ENCODE data around the gene PCDH9. TPM values are rescaled to one million over a fixed set of nuclear protein-coding genes. Genes with fewer than 3 reads are reported as not detected.

Gene PCDH9
- total RNA-seq, 1 donor from 2014 or later: 0.20 TPM

DNA sequence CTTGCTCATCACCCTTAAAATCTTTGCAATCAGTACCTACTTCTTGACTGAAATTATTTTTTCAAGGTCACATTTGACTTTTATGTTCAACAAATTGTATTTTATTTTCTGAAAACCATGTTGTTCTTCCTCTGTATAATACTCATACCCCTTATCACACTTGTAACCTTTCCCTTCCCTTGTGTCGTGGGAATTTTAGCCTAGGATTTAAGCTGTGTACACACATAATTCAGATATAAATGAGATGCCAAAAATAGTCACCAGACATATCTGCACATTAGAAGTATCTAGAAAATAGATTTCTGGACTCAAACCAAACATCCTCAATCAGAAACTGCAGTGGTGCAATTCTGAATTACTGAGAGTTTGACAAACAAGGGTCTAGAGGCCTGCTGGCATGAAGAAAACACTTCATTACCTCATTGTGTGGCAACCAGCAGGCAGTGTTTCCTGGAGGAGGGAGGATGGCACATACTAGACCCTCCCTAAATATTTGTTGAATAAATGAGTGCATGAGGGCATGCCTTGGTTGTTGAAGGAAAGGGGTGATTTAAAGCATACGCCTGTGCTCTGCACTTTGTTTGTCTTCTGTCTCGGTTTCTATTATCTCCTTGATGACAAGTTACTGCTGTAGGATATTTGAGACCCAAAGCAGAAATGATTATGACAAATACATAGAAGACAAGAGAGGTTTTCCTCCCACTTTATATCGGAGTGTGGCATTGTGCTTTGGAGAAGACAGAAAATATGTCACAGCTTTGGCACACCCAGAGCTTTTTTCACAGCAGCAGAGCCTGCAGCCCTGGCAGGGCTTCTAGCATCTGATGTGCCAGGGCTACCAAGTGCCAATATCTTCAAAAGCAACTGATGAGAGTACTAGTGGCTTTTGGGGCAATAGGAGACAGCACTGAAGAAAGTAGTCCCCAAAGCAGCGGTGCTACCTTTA is 881.1 kb downstream of the PCDH9 start:
- DNase-seq (ENCODE audit: low read depth in 2 of 2): no peak

DNA sequence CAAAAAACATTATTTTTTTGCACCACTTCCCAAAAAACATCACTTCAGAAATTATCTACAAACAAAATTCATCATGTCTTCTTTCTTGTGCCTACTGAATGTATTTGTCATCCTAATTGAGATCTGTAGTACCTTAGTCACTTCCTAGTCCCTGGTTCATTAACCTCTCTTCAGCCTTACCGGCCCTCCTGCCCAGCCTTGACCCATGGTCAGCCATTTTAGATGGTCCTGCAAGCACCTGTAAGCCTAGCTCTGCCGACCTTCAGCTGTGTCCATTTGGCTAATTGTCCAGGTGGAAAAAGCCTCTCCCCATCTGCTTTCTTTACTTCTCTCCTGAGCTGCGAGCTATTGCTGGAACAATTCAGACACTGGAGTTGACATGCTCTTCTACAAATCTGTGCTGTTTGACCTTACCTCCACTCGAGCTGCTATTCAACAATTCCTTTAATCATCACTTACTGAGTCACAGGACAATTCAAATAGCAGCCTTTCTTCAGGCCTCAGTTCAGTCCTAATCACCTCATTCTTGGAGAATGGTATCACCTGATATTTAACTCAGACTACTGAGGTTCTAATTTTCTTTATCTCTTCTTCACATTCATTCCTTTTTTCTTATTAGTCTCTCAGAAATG is 882.5 kb downstream of the PCDH9 start:
- no peak for DNase-seq (ENCODE audit: low read depth in 2 of 2)

DNA sequence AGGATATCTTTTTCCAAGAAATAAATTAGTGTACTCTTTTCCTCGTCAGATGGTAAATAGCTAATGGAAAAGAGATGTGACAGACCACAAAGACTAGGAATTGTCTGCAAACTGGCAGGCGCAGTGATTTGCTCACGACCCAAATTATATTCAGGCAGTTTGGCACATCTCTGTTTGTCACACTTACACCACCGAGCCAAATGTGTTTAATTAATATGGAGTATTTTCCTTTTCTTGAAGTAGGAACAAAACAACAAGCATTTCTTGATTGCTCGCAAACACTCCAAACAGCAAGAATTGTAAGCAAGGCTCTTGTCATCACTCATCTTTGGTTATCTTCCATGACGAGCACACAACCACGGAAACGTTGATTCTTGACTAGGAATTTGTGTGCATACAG is 884.2 kb downstream of the PCDH9 start:
- DNase-seq (ENCODE audit: low read depth in 2 of 2): no peak

DNA sequence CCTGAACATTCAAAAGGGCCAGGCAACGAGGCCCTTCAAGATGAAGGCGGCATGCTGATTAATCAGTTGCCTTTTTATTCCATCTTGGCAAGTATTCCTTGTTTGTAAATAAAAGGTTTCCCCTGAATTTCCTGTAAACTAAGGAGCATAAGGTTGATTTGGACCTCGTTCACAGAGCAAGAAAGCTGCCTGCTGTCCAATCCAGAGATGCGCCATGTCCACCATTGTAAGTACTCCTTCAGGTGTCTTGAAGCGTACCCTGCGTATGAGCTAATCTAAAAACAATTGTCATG is 884.7 kb downstream of the PCDH9 start:
- no peak for DNase-seq (ENCODE audit: low read depth in 2 of 2)

DNA sequence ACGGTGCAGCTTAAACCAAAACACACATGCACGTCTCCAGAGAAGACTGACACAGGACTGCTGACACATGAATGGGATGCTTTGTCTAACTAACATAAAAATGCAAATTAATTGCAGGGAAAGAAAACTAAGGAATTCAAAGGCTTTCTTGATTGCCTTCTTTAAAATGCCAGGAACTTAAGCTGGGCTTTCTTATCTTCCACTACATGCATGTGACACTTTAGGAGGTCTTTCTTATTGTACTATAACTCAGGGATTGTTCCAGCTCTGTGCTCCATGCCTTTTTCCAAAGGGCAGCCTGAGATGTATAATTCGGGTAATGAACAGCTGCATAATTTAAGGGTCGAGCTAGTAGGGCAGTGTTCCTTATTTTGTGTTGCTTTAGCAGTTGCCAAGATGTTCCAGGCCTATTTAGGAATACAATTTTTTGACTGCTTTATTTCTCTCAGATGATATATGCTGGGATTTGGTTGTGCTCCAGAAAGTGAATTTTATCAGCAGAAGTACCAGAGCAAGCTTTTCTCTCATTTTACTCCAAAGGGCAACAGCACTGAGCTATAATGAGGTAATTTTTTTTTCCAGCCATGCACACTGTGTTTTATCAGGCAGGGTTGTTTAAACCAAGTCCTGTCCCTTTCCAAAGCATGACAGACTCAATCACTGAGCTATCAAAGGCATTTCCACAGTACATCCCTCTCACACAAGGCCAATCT is 885.2 kb downstream of the PCDH9 start:
- no peak for DNase-seq (ENCODE audit: low read depth in 2 of 2)

DNA sequence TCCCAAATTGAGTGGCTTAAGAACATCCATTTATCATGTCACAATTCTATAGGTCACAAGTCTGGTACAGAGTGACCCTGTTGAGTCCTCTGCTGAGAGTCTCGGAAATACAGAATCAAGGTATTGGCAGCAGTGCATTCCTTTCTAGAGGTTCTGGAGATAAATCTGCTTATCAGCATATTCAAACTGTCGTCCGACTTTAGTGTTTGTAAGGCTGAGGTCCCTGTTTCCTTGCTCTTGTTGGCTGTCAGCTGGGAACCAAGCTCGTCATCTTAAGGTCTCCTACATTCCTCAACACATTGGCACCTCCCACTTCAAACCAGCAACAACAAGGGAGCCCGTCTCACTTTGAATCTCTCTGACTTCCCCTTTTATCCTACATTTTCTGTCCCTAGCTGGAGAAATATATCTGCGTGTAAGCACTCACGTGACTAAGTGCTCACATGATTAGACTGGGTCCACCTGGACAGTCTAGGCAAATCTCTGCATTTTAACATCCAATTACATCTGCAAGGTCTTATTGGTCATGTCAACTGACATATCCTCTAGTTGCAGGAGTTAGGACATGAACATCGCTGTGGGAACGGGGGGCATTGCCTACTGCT is 886.8 kb downstream of the PCDH9 start:
- DNase-seq (ENCODE audit: low read depth in 2 of 2): no peak

DNA sequence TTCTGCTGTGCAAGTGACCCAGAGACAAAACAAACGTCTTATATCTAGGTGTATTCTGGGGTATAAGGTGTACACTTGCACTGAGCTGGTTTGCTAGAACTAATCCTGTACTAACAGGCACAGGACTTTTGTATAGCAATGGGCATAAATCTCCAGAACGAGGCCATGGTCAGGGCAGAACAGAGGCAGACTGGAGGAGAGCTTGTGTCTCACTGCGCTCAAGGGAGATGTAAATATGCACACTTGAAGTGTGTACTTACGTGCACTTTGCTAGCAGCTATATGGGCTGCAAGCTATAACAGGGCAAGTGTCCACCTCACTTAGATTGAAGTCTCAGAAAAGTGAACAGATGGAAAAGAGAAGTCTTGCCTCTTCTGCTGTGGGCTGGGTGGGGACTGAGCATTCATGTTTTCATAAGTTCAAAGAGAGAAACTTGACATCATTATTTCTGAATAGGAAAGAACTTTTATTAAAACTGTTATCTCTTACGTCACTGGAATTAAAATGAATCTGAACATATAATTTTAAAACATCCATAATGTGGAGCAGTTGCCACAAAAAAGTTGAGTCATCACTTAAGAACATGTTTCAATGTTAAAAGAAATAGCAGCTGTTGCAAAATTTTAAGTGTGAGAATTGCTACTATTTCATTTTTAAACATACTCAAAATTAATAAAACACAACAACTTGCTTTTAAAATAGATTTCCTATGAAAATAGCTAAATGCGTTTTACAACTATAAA is 888.3 kb downstream of the PCDH9 start:
- no peak for DNase-seq (ENCODE audit: low read depth in 2 of 2)

DNA sequence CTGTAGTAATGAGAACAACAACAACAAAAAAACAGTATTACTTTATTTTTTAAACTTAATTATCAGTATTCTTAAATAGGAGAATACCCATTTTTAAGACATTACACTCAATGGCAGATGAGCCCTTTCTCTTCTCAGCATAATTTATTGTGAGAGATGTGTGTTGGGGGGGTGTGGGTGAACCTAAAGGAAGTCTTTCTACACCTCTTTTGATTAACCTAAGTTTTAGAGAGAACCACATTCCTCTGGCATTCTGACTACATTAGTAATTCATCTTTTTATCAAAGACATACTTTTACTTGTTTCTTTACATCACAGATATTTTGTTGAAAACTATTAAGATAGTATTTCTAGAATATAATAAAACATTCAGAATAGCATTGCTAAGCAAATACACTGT is 890.9 kb downstream of the PCDH9 start:
- DNase-seq (ENCODE audit: low read depth in 2 of 2): no peak

DNA sequence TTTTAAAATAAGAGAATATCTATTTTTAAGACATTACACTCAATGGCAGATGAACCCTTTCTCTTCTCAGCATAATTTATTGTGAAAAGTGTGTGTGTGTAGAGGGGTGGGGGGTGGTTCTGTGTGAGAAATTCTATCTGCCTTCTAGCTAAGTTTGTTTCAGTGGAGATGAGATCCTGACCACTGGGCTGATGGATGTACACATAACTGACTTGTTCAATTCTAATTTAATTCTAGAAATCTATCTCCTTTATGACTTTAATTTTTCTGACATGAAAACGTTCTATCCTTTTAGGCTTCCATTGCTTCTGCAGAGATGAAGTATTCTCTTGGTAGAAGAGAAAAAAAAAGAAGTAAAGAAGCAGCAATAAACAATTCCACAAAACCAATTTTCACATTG is 891.6 kb downstream of the PCDH9 start:
- DNase-seq (ENCODE audit: low read depth in 2 of 2): no peak

DNA sequence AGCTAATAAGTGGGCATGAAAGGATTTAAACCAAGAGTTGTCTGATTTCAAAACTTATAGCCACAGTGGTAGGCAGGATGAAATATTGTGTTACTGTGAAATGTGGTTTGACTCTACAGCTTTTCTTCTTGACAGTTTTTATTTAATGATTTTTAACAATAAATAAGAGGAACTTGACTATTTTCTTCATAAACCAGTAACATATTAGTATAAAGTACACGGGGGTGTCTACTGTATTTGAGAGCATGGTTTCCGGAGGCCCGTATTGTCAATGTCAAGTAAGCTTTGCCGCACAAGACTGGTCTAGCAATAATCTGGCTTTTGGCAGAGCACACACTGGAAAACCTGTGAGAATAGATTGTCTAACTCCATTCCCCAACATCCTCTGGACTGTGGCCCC is 894.5 kb downstream of the PCDH9 start:
- DNase-seq (ENCODE audit: low read depth in 2 of 2): no peak

DNA sequence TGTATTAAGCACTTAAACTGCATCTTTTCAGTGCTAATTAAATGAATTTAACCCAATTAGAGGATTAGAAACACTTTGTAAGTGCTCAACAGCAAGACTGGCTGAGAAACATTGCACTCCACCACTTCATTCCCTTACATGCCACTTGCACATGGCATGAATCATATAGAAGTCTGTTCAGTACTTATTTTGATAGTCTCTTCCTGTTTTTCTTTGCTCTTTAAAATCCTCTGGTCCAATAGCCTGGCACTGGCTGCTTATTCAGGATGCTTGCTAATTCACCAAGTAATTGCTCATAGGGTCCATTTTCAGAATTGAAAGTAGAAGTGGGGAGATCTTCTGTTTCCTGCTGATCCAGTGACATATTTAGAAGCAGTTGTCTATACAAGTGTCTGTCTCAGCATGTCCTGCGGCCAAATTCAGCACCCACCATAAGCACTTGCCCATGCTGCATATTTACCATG is 900.1 kb downstream of the PCDH9 start:
- DNase-seq (ENCODE audit: low read depth in 2 of 2): no peak

DNA sequence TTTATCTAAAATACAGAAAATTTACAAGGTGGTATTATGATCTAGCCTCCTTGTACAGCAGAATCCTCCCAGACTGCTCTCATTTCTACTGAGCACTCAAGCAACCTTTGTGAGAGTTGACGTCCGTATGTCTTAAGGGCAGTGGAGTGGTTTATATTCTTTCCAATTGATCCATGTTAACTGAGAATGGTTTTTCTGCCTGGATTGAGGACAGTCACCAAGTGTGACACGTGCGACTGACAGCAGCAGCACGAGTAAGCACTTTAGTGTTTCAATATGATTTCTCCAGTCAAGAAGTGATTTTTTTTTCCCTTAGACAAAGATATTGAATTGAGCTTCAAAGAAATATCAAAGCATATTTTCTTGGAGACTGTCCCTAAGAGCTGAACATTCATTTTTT is 901.7 kb downstream of the PCDH9 start:
- DNase-seq (ENCODE audit: low read depth in 2 of 2): no peak

DNA sequence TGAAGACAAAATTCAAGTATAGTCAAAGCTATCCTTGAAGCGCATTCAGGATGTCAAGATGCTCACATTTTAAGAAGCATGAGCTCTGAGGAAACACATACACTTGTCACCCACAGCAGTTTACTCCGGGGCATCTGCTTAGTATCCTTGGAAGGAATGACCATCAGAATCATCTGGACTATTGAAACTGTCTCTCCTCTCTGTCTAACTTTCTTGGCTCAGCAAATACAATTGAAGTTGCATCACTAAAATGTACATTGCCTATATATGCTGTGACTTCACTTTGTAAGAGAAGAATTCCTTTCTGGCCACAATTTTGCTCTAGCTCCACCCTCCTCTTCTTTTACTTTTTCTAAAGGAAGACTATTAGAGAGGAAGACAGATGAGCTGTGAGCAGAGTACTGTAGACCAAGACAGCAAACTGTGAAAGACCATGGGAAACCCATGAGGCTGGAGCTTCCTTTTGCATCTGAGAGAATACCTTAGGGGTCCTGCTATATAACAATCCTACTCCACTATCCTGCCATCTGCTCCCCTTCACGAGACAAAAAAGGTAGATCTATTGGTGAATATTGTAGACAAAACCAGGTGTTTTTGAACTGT is 906.3 kb downstream of the PCDH9 start:
- no peak for DNase-seq (ENCODE audit: low read depth in 2 of 2)

DNA sequence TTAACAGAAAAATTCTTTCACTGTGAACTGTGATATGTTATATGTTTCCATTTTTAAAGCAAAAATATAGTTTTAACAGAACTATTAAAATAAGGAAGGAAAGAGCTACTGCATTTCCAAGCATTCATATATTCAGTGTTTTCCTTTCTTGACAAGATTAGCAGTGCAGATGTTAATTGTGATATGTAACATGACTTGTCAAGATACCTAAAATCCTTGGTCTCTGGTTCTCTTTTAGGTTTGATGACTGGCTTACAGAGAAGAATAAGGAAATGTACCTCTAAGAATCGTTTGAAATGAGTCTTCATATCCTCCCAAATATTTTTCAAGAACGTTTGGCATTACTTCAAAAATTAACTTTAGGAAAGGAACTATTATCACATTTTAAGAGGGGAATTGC is 907.2 kb downstream of the PCDH9 start:
- DNase-seq (ENCODE audit: low read depth in 2 of 2): no peak

DNA sequence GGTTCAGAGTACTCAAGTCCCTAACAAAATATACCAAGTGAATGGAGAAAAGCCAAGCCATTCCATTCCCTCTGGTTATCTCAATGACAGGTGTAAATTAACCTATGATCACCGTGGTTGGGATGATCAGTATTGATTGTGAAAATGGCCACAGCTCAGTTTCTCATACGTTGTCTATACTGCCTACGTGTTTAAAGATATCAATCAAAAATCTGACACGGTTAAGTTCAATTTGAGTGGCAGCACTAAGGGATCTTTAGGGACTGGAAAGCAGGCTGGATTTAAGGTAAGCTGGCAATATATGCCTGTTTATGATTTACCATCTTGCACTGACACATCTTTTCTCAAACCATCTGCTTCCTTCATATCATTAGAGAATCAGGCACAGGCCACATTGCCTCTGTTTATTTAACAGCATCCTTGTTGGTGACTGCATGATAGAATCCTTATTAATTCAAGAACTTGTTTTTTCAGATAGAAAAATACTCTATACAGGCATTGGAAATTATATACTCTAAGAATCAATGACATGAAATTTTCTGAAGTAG is 907.9 kb downstream of the PCDH9 start:
- no peak for DNase-seq (ENCODE audit: low read depth in 2 of 2)

DNA sequence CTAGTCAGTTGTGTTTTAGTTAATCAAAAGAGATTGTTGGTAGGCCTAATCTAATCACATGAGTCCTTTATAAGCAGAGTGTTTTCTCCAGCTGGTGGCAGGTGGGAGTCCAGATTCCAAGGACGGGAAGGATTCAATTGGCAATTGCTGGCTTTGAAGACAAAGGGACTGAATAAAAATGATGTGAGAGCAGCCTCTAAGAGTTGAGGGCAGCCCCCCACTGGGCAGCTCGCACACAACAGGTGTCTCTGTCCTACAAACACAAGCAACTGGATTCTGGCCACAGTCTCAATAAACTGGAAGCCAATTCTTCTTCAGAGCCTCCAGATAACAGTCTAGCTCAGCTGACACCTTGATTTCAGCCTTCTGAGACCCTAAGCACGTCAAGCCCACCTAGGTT is 915.2 kb downstream of the PCDH9 start:
- DNase-seq (ENCODE audit: low read depth in 2 of 2): no peak

DNA sequence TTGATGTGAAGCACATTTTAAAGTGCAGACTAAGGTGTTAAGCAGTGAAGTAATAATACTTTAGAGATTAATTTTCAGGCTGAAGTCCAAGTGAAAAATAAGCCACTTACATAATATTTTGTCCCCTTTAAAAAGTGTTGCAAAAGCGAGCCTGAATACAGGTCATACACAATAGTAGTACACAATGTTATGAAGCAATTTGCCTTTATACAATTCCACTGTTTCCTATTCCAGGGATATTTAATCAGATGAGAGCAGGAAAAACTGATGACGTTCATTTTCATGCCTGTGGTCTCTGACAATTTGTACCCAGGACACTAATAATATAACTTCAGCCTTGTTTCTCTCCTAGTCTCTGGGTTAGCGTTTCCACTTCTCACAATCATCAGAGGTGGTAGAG is 916.7 kb downstream of the PCDH9 start:
- no peak for DNase-seq (ENCODE audit: low read depth in 2 of 2)

DNA sequence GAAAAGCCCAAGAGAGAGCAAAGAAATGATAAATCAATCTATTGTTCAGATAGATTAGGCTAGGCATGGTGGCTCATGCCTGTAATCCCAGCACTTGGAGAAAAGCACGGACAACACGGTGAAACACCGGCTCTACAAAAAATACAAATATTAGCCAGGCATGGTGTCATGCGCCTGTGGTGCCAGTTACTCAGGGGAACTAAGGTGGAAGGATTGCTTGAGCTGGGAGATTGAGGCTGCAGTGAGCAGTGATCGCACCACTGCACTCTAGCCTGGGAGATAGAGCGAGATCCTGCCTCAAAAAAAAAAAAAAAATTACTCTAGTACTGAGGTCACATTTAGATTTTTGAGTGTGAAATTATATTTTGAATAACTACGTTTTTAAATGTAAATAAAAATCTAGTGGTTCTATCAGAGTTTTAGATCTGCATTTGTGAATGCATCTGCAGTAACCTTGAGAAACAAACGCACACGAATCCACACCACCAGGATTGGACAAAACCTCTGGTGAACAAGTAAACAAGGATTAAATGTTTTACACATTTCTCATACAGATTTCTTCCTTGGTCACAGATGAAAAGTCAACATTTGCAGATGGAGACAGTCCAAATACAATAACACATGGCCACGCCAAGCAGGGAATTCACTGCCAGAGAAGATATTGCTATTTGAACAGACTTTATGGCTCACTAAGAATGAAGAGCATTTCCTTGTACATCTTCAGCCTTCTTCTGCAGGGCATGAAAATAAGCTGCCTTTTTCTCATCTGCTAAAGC is 917.6 kb downstream of the PCDH9 start:
- DNase-seq (ENCODE audit: low read depth in 2 of 2): peak in 1 of 2 donors; percentile 3

DNA sequence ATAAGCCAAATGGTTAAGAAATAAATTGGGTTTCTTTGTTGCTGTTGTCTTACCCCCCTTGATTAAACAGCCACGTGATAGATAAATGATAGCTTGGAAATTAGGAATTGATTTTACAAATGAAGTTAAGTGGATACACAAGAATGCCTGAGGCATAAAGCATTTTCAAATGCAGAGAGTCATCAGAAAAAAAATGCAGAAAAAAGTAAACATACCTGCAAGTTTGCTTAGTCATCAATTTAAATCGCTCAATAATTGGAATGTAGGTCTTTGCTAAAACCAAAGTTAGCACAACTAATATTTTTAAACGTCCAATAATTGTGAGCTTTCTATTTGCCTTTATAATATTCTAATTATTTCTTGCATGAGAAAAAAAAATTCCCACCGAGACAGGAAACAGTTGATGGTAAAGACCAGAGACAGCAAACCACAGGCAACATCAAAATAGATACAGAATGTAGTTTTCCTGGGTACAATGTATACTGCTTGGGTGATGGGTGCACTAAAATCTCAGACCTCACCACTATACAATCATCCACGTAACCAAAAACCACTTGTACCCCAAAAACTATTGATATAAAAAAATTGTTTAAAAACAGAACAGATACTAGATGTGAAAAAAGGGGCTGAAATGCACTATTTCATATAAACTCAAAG is 924.0 kb downstream of the PCDH9 start:
- DNase-seq (ENCODE audit: low read depth in 2 of 2): no peak

Data from lung microvascular endothelial cell (primary cell).